Astrocyte (in vitro differentiated cells and primary cell): ENCODE results near the gene MAML2.

ENCODE experiments used
- CTCF ChIP-seq: IDR thresholded peaks from 2 replicates; pipeline ENCODE4 v1.5.1; 2011; ENCODE audit warnings: low read depth, mild to moderate bottlenecking, inconsistent platforms, low read length, moderate library complexity; ENCODE audit not compliant: insufficient read depth
- EZH2 ChIP-seq: IDR thresholded peaks from 2 replicates; pipeline ENCODE4 v1.6.1; 2012; ENCODE audit warnings: mild to moderate bottlenecking, low read length, inconsistent platforms; ENCODE audit not compliant: insufficient read depth

GRCh38 chr11:96219981-96220623 is 122.9 kb downstream of the MAML2 start:
- no peak for TF ChIP-seq CTCF
- no peak for TF ChIP-seq EZH2
